ENCODE measurements around the gene COQ7.

Gene COQ7

DNA sequence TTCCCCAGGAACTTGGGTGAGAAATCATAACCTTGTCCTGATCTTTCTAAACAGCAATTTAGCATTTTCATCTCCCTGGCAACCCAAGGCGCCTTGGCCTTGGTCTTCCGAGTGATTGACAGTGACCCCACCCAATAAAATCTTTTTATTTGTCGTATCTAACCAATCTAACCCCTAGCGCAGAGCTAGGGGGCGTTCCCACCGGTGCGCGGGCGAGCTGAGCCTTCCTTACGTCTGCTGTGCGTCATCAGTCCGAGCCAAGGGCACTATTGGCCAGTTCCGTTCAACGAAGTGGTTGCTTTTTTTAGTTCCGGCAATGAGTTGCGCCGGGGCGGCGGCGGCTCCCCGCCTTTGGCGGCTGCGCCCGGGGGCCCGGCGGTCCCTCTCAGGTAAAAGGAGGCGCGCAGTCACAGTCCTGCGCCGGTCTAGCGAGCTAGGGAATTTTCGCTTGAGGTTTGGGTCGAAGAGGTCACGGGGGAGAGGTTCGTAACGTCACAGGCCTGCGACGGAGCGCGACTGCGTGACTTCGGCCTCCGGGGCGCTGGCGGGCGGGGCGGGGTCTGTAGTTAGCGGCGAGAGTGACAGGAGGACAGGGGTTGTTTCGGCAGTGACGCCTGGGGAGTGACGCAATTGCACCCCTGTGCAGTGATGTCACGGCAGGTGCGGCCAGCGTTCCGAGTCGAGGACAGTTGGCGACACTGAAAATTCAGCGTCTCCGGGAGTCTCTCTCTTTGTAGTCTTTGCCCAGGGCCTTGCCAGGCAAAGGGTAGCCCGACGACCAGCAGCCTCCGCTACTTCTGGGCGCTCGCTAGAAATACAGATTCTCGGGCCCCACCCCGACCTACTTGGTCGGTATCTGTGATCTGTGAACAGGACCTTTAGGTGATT, at the start of gene COQ7:
TSS of gene COQ7 (plus strand) at position 266 of the 888 bp plus-strand sequence. CDS start at position 317, 51 bp downstream.
- Histone ChIP-seq H3K4me1 (ENCODE audit: control insufficient read depth, low read depth, low read length) (no peaks in the 10 kb centered on the region), H3K9me3 (ENCODE audit: control insufficient read depth, low read depth, low read length) (no peaks in the 10 kb centered on the region), H3K36me3 (ENCODE audit: control insufficient read depth, low read depth, low read length) (peaks cover 2% of the 10 kb centered on the region), H3K27me3 (ENCODE audit: control insufficient read depth, insufficient read depth, low read length) (no peaks in the 10 kb centered on the region), H3K4me3 (ENCODE audit: low read length) (peak within 1 kb of the TSS; percentile 77), H3K27ac (ENCODE audit: low read length) (peak within 1 kb of the TSS; percentile 92), H3K9ac (ENCODE audit: low read length) (peak within 1 kb of the TSS; percentile 95)

GRCh38 chr16:19020689-19021088, 46.7 kb upstream of the COQ7 start:
- Histone ChIP-seq H3K4me3 (ENCODE audit: low read length) (no peak overlapping the region), H3K36me3 (ENCODE audit: control insufficient read depth, low read depth, low read length) (no peaks in the 10 kb centered on the region), H3K27me3 (ENCODE audit: control insufficient read depth, insufficient read depth, low read length) (no peaks in the 10 kb centered on the region), H3K9me3 (ENCODE audit: control insufficient read depth, low read depth, low read length) (no peaks in the 10 kb centered on the region), H3K4me1 (ENCODE audit: control insufficient read depth, low read depth, low read length) (no peaks in the 10 kb centered on the region), H3K9ac (ENCODE audit: low read length) (no peak overlapping the region), H3K27ac (ENCODE audit: low read length) (no peak overlapping the region)

DNA sequence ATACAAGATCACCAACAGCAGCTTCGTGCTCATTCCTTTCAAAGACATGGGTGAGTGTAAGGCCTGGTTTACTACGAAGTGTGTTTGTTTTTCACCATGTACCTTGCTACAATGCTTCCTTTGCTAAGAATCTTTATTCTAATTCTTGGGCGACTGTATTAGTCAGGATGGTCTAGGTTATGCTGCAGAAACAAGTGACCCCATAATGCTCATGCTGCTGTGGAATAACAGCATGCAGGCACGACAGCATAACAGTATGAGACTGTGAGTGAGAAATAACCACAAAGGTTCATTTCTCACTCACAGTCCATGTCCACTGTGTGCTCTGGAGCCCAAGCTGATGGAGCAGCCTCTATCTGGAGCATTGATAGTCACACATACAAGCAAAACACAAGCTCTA, 45.7 kb upstream of the COQ7 start:
- H3K36me3 ChIP-seq (ENCODE audit: control insufficient read depth, low read depth, low read length), result no peaks in the 10 kb centered on the region
- no peak overlapping the region for H3K27ac ChIP-seq (ENCODE audit: low read length)
- no peak overlapping the region for H3K9ac ChIP-seq (ENCODE audit: low read length)
- H3K27me3 ChIP-seq (ENCODE audit: control insufficient read depth, insufficient read depth, low read length), result no peaks in the 10 kb centered on the region
- H3K9me3 ChIP-seq (ENCODE audit: control insufficient read depth, low read depth, low read length), result no peaks in the 10 kb centered on the region
- no peaks in the 10 kb centered on the region for H3K4me1 ChIP-seq (ENCODE audit: control insufficient read depth, low read depth, low read length)
- no peak overlapping the region for H3K4me3 ChIP-seq (ENCODE audit: low read length)

GRCh38 chr16:19027416-19027815, 40.0 kb upstream of the COQ7 start:
- Histone ChIP-seq H3K4me1 (ENCODE audit: control insufficient read depth, low read depth, low read length) (no peaks in the 10 kb centered on the region), H3K27me3 (ENCODE audit: control insufficient read depth, insufficient read depth, low read length) (no peaks in the 10 kb centered on the region), H3K27ac (ENCODE audit: low read length) (no peak overlapping the region), H3K4me3 (ENCODE audit: low read length) (no peak overlapping the region), H3K36me3 (ENCODE audit: control insufficient read depth, low read depth, low read length) (no peaks in the 10 kb centered on the region), H3K9me3 (ENCODE audit: control insufficient read depth, low read depth, low read length) (no peaks in the 10 kb centered on the region), H3K9ac (ENCODE audit: low read length) (no peak overlapping the region)

DNA sequence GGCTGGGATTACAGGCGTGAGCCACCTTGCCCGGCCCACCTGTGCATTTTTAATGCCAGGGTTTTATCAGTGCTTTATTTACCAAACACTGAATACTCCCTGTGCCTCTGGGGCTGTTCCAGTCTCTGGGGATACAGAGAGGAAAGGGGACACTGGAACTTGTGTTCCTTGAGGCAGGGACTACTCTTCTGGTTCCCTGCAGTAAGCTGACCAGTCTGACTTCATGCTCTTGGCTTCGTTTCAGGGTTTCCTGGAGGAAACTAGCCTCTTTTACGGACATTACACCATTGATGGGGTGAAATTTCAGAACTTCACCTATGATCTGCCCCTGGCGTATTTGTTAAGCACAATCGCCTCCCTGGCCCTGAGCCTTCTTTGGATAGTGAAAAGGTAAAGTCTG, 37.4 kb upstream of the COQ7 start:
- Histone ChIP-seq H3K9me3 (ENCODE audit: control insufficient read depth, low read depth, low read length) (no peaks in the 10 kb centered on the region), H3K27ac (ENCODE audit: low read length) (no peak overlapping the region), H3K27me3 (ENCODE audit: control insufficient read depth, insufficient read depth, low read length) (no peaks in the 10 kb centered on the region), H3K4me1 (ENCODE audit: control insufficient read depth, low read depth, low read length) (no peaks in the 10 kb centered on the region), H3K36me3 (ENCODE audit: control insufficient read depth, low read depth, low read length) (no peaks in the 10 kb centered on the region), H3K4me3 (ENCODE audit: low read length) (no peak overlapping the region), H3K9ac (ENCODE audit: low read length) (no peak overlapping the region)

- Histone ChIP-seq H3K9me3 (ENCODE audit: control insufficient read depth, low read depth, low read length) (no peaks in the 10 kb centered on the region), H3K4me1 (ENCODE audit: control insufficient read depth, low read depth, low read length) (no peaks in the 10 kb centered on the region), H3K36me3 (ENCODE audit: control insufficient read depth, low read depth, low read length) (no peaks in the 10 kb centered on the region), H3K27ac (ENCODE audit: low read length) (no peak overlapping the region), H3K27me3 (ENCODE audit: control insufficient read depth, insufficient read depth, low read length) (no peaks in the 10 kb centered on the region), H3K4me3 (ENCODE audit: low read length) (no peak overlapping the region), H3K9ac (ENCODE audit: low read length) (no peak overlapping the region)
These were observed 35.7 kb upstream of the COQ7 start for GRCh38 chr16:19031738-19032137.

- Histone ChIP-seq H3K27me3 (ENCODE audit: control insufficient read depth, insufficient read depth, low read length) (no peaks in the 10 kb centered on the region), H3K4me3 (ENCODE audit: low read length) (no peak overlapping the region), H3K36me3 (ENCODE audit: control insufficient read depth, low read depth, low read length) (no peaks in the 10 kb centered on the region), H3K9me3 (ENCODE audit: control insufficient read depth, low read depth, low read length) (no peaks in the 10 kb centered on the region), H3K9ac (ENCODE audit: low read length) (no peak overlapping the region), H3K4me1 (ENCODE audit: control insufficient read depth, low read depth, low read length) (no peaks in the 10 kb centered on the region), H3K27ac (ENCODE audit: low read length) (no peak overlapping the region)
These were observed 33.7 kb upstream of the COQ7 start for GRCh38 chr16:19033761-19034160.

DNA sequence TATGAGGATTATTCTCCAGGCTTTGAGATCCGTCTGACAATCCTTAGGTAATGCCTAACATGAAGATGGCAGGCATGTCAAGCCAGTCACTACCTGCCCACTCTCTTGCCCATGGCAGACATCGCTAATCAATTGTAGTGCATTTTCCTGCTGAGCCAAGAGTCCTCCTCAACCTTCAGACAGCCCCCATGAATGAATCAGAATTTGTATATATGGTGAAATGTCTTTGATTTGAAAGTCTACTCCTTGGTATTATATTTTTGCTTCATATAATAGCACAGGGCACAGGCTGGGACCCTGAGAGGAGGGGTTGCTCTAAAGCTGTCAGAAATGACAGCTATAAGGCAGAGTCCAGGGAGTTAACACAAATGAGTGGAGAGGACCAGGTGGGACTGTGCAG, 27.0 kb upstream of the COQ7 start:
- H3K4me3 ChIP-seq (ENCODE audit: low read length), result no peak overlapping the region
- no peak overlapping the region for H3K9ac ChIP-seq (ENCODE audit: low read length)
- H3K27me3 ChIP-seq (ENCODE audit: control insufficient read depth, insufficient read depth, low read length), result no peaks in the 10 kb centered on the region
- no peaks in the 10 kb centered on the region for H3K9me3 ChIP-seq (ENCODE audit: control insufficient read depth, low read depth, low read length)
- no peaks in the 10 kb centered on the region for H3K36me3 ChIP-seq (ENCODE audit: control insufficient read depth, low read depth, low read length)
- no peak overlapping the region for H3K27ac ChIP-seq (ENCODE audit: low read length)
- H3K4me1 ChIP-seq (ENCODE audit: control insufficient read depth, low read depth, low read length), result no peaks in the 10 kb centered on the region

- H3K27me3 ChIP-seq (ENCODE audit: control insufficient read depth, insufficient read depth, low read length), result no peaks in the 10 kb centered on the region
- H3K9me3 ChIP-seq (ENCODE audit: control insufficient read depth, low read depth, low read length), result no peaks in the 10 kb centered on the region
- H3K4me3 ChIP-seq (ENCODE audit: low read length), result no peak overlapping the region
- no peaks in the 10 kb centered on the region for H3K4me1 ChIP-seq (ENCODE audit: control insufficient read depth, low read depth, low read length)
- H3K36me3 ChIP-seq (ENCODE audit: control insufficient read depth, low read depth, low read length), result no peaks in the 10 kb centered on the region
- H3K9ac ChIP-seq (ENCODE audit: low read length), result no peak overlapping the region
- no peak overlapping the region for H3K27ac ChIP-seq (ENCODE audit: low read length)
These were observed 22.6 kb upstream of the COQ7 start for GRCh38 chr16:19044769-19045168.

DNA sequence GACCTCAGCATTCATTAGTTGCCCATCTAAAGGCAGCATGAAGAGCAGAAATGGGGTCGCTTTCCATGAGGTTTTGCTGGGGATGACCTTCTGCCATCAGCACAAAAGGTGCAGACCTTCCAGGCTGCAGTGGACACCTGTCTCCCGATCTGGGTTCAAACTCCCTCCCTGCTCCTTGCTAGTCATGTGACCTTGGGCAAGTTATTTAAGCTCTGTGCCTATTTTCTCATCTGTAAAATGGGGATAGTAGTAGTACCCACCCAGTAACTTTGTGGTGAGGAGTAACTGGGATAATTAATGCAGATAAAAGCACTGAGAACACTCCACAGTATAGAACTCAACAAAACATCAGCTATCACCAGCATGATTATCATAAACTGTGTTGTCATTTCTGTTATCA, 21.4 kb upstream of the COQ7 start:
- Histone ChIP-seq H3K27me3 (ENCODE audit: control insufficient read depth, insufficient read depth, low read length) (no peaks in the 10 kb centered on the region), H3K4me1 (ENCODE audit: control insufficient read depth, low read depth, low read length) (no peaks in the 10 kb centered on the region), H3K27ac (ENCODE audit: low read length) (no peak overlapping the region), H3K4me3 (ENCODE audit: low read length) (no peak overlapping the region), H3K36me3 (ENCODE audit: control insufficient read depth, low read depth, low read length) (no peaks in the 10 kb centered on the region), H3K9ac (ENCODE audit: low read length) (no peak overlapping the region), H3K9me3 (ENCODE audit: control insufficient read depth, low read depth, low read length) (no peaks in the 10 kb centered on the region)

DNA sequence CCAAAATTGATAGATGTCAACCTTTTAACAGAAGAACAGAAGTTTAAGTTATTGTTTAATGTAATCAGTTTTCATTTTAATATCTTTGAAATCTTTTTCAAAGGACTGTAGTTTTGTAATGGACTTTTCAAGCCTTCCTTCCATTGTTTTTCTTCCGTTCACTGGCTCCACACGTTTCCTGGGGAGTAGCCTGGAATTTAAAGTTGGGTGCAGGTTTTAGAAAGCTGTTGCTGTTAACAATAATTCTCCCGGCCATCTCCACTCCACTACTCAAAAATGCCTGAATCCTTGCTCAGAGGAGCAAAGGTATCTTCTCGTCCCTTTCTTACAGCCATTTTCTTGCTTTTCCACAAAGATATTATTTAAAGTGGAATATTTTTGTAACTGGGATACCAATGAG, 4.7 kb upstream of the COQ7 start:
- Histone ChIP-seq H3K4me3 (ENCODE audit: low read length) (no peak overlapping the region), H3K9me3 (ENCODE audit: control insufficient read depth, low read depth, low read length) (no peaks in the 10 kb centered on the region), H3K27ac (ENCODE audit: low read length) (no peak overlapping the region), H3K4me1 (ENCODE audit: control insufficient read depth, low read depth, low read length) (no peaks in the 10 kb centered on the region), H3K36me3 (ENCODE audit: control insufficient read depth, low read depth, low read length) (no peaks in the 10 kb centered on the region), H3K27me3 (ENCODE audit: control insufficient read depth, insufficient read depth, low read length) (no peaks in the 10 kb centered on the region), H3K9ac (ENCODE audit: low read length) (no peak overlapping the region)

- Histone ChIP-seq H3K36me3 (ENCODE audit: control insufficient read depth, low read depth, low read length) (no peaks in the 10 kb centered on the region), H3K9me3 (ENCODE audit: control insufficient read depth, low read depth, low read length) (no peaks in the 10 kb centered on the region), H3K4me1 (ENCODE audit: control insufficient read depth, low read depth, low read length) (no peaks in the 10 kb centered on the region), H3K4me3 (ENCODE audit: low read length) (peak overlapping the region; percentile 77), H3K9ac (ENCODE audit: low read length) (peak overlapping the region; percentile 95), H3K27ac (ENCODE audit: low read length) (peak overlapping the region; percentile 81), H3K27me3 (ENCODE audit: control insufficient read depth, insufficient read depth, low read length) (no peaks in the 10 kb centered on the region)
These were observed 446 bp upstream of the COQ7 start for GRCh38 chr16:19066988-19067348.

Data from iPS-18a (cell line).